Fibroblast of skin of back (primary cell): ENCODE data around the gene FAT1.
A peak's percentile ranks its signal among the peaks of the same experiment; 100 is the strongest.

Experiments
- DNase-seq: peaks from one replicate; pipeline ENCODE4 v3.0.0-alpha.2; 2013

FAT1 gene

GRCh38 chr4:186724058-186724863 is 605 bp upstream of the FAT1 start:
- DNase-seq = peak; percentile 55

GRCh38 chr4:186722796-186723291 is 812 bp downstream of the FAT1 start:
- DNase-seq = peak; percentile 44

GRCh38 chr4:186719925-186720694 is 3.5 kb downstream of the FAT1 start:
- DNase-seq = peak; percentile 58

- DNase-seq = no peak
Observed at GRCh38 chr4:186717556-186717955, 6.1 kb downstream of the FAT1 start.

GRCh38 chr4:186715077-186715476 is 8.6 kb downstream of the FAT1 start:
- no peak for DNase-seq

GRCh38 chr4:186714006-186714675 is 9.5 kb downstream of the FAT1 start:
- no peak for DNase-seq

- DNase-seq = peak; percentile 30
Observed at GRCh38 chr4:186712690-186713089, 11.0 kb downstream of the FAT1 start.

GRCh38 chr4:186710521-186711119 is 13.0 kb downstream of the FAT1 start:
- DNase-seq = no peak

- no peak for DNase-seq
Observed at GRCh38 chr4:186709517-186709916, 14.1 kb downstream of the FAT1 start.

GRCh38 chr4:186708554-186708953 is 15.1 kb downstream of the FAT1 start:
- no peak for DNase-seq

GRCh38 chr4:186707996-186708395 is 15.7 kb downstream of the FAT1 start:
- DNase-seq = no peak

GRCh38 chr4:186707574-186707973 is 16.1 kb downstream of the FAT1 start:
- no peak for DNase-seq

- no peak for DNase-seq
Observed at GRCh38 chr4:186704057-186704456, 19.6 kb downstream of the FAT1 start.

- DNase-seq = no peak
Observed at GRCh38 chr4:186703510-186703909, 20.1 kb downstream of the FAT1 start.

- no peak for DNase-seq
Observed at GRCh38 chr4:186702940-186703339, 20.7 kb downstream of the FAT1 start.

- DNase-seq = no peak
Observed at GRCh38 chr4:186702297-186702696, 21.4 kb downstream of the FAT1 start.

GRCh38 chr4:186701788-186702187 is 21.9 kb downstream of the FAT1 start:
- no peak for DNase-seq

GRCh38 chr4:186701273-186701672 is 22.4 kb downstream of the FAT1 start:
- peak; percentile 62 for DNase-seq

GRCh38 chr4:186700746-186701145 is 22.9 kb downstream of the FAT1 start:
- DNase-seq = no peak

- no peak for DNase-seq
Observed at GRCh38 chr4:186699881-186700397, 23.7 kb downstream of the FAT1 start.

GRCh38 chr4:186699298-186699697 is 24.4 kb downstream of the FAT1 start:
- DNase-seq = peak; percentile 31

GRCh38 chr4:186698525-186698924 is 25.1 kb downstream of the FAT1 start:
- no peak for DNase-seq
